Stimulated activated CD8-positive, alpha-beta memory T cell treated with anti-CD3 and anti-CD28 coated beads, Interleukin-4, amount 100 ng/mL, for 48 hours (primary cell): ENCODE data around the gene NELL1.

Source experiments
- DNase-seq: peaks from one replicate; pipeline ENCODE4 v3.0.0-alpha.2; 2020

The NELL1 gene

DNA sequence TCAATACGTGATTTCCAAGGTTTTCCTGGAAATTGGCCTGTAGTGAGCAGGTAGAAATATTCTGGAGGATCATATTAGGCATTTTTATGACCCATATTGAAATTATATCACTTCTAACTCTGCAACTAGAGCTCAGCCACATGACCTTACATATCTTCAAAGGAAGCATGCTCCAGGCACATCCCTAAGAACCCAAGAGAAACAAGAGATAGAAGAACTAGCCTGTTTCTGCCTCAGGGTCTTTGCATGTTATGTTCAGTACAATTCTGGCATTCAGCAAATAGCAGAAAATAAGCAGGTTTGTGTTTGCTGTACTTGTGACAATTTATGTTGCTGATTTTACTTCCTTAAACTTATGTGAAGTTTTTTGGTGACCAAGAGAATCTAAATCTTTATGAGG, 859.8 kb downstream of the NELL1 start:
- DNase-seq = no peak

- DNase-seq = no peak
Observed at GRCh38 chr11:21534288-21534687, 864.9 kb downstream of the NELL1 start.

DNA sequence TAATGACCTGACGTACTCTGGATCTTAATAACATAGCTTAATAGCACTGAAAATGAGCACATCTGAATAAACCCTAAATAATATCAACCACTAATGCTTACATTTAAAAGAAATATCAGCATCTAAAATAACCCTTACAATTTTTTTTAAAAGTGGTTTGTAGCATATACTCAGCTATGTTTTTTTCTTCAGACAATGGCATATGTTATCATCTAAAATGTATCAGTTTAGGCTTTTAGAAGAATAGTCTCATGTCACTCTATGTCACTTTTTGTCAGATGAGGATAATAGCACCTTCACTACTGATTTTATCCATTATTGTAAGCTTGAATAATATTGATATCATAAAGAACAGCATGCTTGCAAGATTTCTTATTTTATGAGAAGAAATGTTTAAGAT, 868.6 kb downstream of the NELL1 start:
- DNase-seq = no peak

DNA sequence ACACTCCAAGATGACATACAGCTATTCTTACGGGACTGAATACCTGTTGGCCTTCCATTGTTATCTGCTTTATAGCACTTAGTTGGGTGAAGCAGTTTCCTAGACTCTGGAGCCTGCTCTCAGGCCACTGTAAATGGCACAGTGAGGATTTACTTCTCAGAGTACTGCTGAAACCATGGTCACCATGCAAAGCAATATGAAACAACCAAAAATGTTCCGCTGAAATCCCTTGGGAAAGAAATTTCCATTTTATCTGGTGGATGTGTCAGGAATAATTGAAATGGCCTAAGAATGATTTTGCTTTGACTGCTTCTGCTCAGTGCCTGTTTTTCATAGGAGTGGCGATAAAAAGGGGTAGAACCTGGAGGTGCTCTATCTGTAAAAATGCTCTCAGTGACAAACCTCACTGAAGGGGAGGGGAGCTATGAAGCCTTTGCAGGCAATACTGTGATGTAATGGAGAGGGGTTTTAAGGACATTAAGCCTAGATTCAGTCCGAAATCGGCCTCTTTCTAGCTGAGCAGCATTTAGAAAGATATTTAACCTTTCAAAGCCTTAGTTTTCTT, 871.9 kb downstream of the NELL1 start:
- no peak for DNase-seq

GRCh38 chr11:21543901-21544300, 874.5 kb downstream of the NELL1 start:
- no peak for DNase-seq

DNA sequence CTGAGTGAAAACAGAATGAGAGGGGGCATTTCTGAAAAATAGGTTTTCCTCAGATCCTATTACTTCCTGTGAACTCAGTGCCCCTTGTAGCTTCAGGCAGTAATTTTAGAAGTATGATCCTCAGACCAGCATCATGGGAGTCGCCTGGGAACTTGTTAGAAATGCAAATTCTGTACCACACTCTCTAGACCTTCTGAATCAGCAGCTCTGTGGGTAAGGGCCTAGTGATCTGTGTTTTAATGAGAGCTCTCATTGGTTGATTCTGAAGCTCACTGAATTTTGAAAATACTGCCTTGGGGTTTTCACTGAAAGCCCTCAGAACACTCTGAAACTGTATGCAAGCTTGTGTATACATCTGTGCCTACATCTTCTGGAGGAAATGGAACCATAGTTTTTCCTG, 876.3 kb downstream of the NELL1 start:
- DNase-seq = no peak

- DNase-seq = no peak
Observed at GRCh38 chr11:21546703-21547102, 877.3 kb downstream of the NELL1 start.

- DNase-seq = no peak
Observed at GRCh38 chr11:21552911-21553310, 883.5 kb downstream of the NELL1 start.

- DNase-seq = no peak
Observed at GRCh38 chr11:21553795-21554194, 884.4 kb downstream of the NELL1 start.

DNA sequence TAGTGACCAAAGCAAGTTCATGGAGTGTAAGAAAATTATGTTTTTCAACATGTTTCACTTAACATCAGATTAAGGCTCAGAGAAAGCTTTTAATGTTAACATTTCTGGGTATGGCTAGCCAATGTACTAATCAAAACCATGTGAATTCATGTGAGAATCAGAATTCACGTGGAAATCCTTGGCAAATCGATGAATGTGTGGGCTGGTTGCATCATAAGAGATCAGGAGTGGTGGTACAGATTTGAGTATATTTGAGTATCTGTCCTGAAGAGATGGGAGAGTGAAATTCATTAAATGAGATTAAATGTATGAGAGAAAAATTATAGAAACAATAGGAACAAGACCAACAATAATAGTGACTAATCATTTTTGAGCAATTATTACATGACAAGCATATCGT, 884.9 kb downstream of the NELL1 start:
- no peak for DNase-seq

DNA sequence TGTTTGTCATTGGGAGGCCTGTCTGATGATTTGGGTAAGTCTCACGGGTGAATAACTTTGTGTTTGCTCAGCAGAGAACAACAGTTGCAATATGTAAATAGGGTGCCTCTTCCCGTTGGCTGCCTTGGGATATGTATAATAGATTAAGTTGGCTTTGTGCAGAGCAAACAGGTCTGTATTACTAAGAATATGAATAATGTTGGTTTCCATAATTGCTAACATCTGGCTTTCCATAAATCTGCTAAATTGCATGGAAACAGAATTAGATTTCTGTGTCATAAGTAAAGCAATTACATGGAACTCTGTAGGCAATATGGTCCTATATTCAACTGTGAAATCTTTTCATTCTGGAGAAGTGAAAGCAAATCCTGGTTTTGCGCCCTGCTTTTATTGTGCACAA, 887.5 kb downstream of the NELL1 start:
- no peak for DNase-seq

DNA sequence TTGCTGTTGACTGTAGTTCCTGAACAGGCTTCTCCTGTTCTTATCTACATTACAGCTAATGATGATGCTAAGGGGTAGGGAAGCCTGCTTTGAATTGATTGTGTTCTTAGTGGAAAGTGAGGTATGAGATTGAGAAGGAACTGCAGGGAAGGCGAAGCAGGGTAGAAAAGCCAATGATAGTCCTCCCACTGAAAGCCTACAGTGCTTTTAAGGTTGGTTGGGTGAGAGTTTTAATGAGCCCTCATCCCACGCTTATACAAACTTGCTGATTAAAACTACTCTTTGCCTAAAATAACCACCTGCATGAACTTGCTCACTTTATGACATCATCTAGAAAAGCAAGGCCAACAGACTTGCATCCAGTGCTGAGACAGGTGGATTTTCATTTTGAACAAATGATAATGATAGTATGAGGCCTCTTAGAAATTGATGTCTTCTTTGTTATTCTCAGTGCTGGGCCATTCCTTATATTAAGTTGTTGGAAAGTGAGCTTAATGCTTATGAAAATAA, 891.1 kb downstream of the NELL1 start:
- no peak for DNase-seq

GRCh38 chr11:21561581-21561980, 892.2 kb downstream of the NELL1 start:
- DNase-seq = no peak

- DNase-seq = no peak
Observed at GRCh38 chr11:21564095-21564494, 894.7 kb downstream of the NELL1 start.

- DNase-seq = no peak
Observed at GRCh38 chr11:21564833-21565682, 895.7 kb downstream of the NELL1 start.

- DNase-seq = no peak
Observed at GRCh38 chr11:21566521-21567117, 897.2 kb downstream of the NELL1 start.

GRCh38 chr11:21567645-21568290, 898.4 kb downstream of the NELL1 start:
- DNase-seq = no peak

DNA sequence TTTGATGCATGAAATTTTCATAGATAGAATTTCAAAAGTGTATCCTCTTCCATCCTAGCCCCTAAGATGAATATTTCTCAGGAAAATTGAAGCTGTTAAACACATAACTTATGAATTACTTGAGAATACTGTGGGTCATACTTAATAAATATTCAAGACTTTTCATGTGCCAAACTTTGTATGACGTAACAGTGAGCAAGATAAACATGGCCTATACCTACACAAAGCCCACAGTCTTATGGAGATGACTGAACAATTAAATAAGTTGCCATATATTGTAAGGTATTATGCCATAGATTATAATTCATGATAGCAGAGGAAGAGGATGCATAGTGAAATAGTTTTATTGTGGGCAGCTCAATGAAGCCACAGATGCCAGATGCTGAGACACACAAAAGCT, 902.8 kb downstream of the NELL1 start:
- no peak for DNase-seq

GRCh38 chr11:21582791-21583190, 913.4 kb downstream of the NELL1 start:
- no peak for DNase-seq

- no peak for DNase-seq
Observed at GRCh38 chr11:21588754-21589153, 919.4 kb downstream of the NELL1 start.

- no peak for DNase-seq
Observed at GRCh38 chr11:21602699-21603098, 933.3 kb downstream of the NELL1 start.

GRCh38 chr11:21603886-21604285, 934.5 kb downstream of the NELL1 start:
- DNase-seq = no peak

GRCh38 chr11:21604564-21604963, 935.2 kb downstream of the NELL1 start:
- no peak for DNase-seq

DNA sequence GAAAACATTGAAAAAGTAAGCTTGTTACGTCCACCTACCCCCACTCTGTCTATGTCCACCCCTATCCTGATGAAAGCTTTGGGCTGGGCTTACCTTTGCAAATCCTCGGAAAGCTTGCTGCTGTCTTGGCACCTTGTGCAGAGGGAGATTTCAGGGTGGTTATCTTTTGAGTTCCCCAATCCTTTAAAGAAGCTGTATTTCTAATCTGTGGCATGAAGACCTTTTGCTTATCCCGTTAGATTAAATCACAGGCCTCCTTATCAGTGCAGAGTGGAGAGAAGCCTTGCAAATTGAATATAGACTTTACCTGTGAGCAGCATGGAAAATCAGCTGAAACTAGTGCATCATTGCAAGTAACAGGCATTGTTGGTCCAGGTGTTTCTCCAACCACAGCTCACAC, 942.9 kb downstream of the NELL1 start:
- DNase-seq = no peak
